Hematopoietic multipotent progenitor cell treated with erythropoietin and hydrocortisone succinate and interleukin-3 and kit ligand, for 8 days (in vitro differentiated cells): ENCODE measurements around the gene BRD7.

ENCODE experiments used
- DNase-seq: peaks from one replicate; pipeline ENCODE4 v3.0.0-alpha.2; 2015

BRD7 gene

GRCh38 chr16:50288026-50288425 lies 80.8 kb downstream of the BRD7 start:
- DNase-seq = no peak

GRCh38 chr16:50286681-50287080 lies 82.1 kb downstream of the BRD7 start:
- DNase-seq = no peak

- no peak for DNase-seq
Measured at GRCh38 chr16:50285406-50286003, 83.3 kb downstream of the BRD7 start.

GRCh38 chr16:50284131-50284911 lies 84.5 kb downstream of the BRD7 start:
- peak; percentile 51 for DNase-seq

GRCh38 chr16:50282955-50283631 lies 85.7 kb downstream of the BRD7 start:
- DNase-seq = no peak

GRCh38 chr16:50282010-50282538 lies 86.7 kb downstream of the BRD7 start:
- peak; percentile 84 for DNase-seq

- no peak for DNase-seq
Measured at GRCh38 chr16:50281391-50282009, 87.3 kb downstream of the BRD7 start.

- no peak for DNase-seq
Measured at GRCh38 chr16:50280932-50281331, 87.9 kb downstream of the BRD7 start.

- DNase-seq = no peak
Measured at GRCh38 chr16:50279504-50279865, 89.3 kb downstream of the BRD7 start.

- DNase-seq = no peak
Measured at GRCh38 chr16:50278251-50278650, 90.5 kb downstream of the BRD7 start.

- DNase-seq = no peak
Measured at GRCh38 chr16:50276801-50277555, 91.8 kb downstream of the BRD7 start.

GRCh38 chr16:50276326-50276640 lies 92.5 kb downstream of the BRD7 start:
- DNase-seq = no peak

- no peak for DNase-seq
Measured at GRCh38 chr16:50275428-50276325, 93.1 kb downstream of the BRD7 start.

- no peak for DNase-seq
Measured at GRCh38 chr16:50275098-50275415, 93.7 kb downstream of the BRD7 start.

GRCh38 chr16:50274326-50275097 lies 94.3 kb downstream of the BRD7 start:
- peak; percentile 32 for DNase-seq

- DNase-seq = peak; percentile 69
Measured at GRCh38 chr16:50273888-50274325, 94.9 kb downstream of the BRD7 start.

GRCh38 chr16:50273382-50273690 lies 95.5 kb downstream of the BRD7 start:
- no peak for DNase-seq

- no peak for DNase-seq
Measured at GRCh38 chr16:50272687-50273381, 96.0 kb downstream of the BRD7 start.

GRCh38 chr16:50272111-50272571 lies 96.6 kb downstream of the BRD7 start:
- DNase-seq = no peak
